ENCODE results near the gene PDLIM4. TPM values are rescaled to one million over a fixed set of nuclear protein-coding genes. Genes with fewer than 3 reads are reported as not detected.

Gene PDLIM4
- total RNA-seq, 1 donor from 2014 or later = 31.0 TPM

- DNase-seq = no peak
Observed at GRCh38 chr5:132309679-132310078, 52.2 kb downstream of the PDLIM4 start.

- DNase-seq = peak; percentile 28
Observed at GRCh38 chr5:132310141-132310834, 52.8 kb downstream of the PDLIM4 start.

- no peak for DNase-seq
Observed at GRCh38 chr5:132313366-132313765, 55.9 kb downstream of the PDLIM4 start.

GRCh38 chr5:132313961-132314432 is 56.5 kb downstream of the PDLIM4 start:
- DNase-seq = no peak

GRCh38 chr5:132315529-132316067 is 58.1 kb downstream of the PDLIM4 start:
- peak; percentile 11 for DNase-seq

- no peak for DNase-seq
Observed at GRCh38 chr5:132319975-132320374, 62.5 kb downstream of the PDLIM4 start.

- no peak for DNase-seq
Observed at GRCh38 chr5:132321109-132321721, 63.7 kb downstream of the PDLIM4 start.

- no peak for DNase-seq
Observed at GRCh38 chr5:132322266-132322665, 64.8 kb downstream of the PDLIM4 start.

Other genes with a start within 250 kb of the PDLIM4 start
- gene ACSL6, start 246.0 kb upstream of the PDLIM4 start, total RNA-seq = 0.09 and 0.17 TPM in 2 replicates
- gene IL3, start 197.0 kb upstream of the PDLIM4 start, total RNA-seq = not detected in 2 replicates
- 0.14 and 0.34 TPM in 2 replicates for gene CSF2, start 183.9 kb upstream of the PDLIM4 start, total RNA-seq
- 55.7 and 62.8 TPM in 2 replicates for gene P4HA2, start 29.8 kb upstream of the PDLIM4 start, total RNA-seq
- 4.7 and 4.8 TPM in 2 replicates for gene SLC22A4, start 36.7 kb downstream of the PDLIM4 start, total RNA-seq
- 3.8 and 4.8 TPM in 2 replicates for gene SLC22A5, start 112.0 kb downstream of the PDLIM4 start, total RNA-seq
- gene IRF1, start 233.1 kb downstream of the PDLIM4 start, total RNA-seq = 26.4 TPM in 2 replicates

Data from dermis blood vessel endothelial cell (primary cell).